ENCODE data around the gene SPIRE1.

DNA sequence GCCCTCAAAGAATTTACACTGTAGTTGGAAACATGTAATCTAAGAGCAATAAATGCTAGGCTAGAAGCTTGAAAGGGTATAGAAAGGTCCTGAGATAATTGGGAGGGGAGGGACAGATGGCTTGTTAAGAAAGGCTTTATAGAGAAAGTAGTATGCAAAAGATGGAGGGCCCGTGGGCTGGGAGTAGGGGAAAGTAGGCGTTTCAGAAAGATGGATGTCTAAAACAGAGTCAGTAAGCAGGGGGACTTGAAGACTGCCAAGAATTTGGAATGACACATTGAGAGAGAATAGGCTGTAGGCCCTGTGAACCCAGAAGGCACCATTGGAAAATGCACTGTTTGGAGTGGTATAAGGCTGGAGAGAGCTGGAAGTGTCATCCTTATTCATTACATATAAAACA lies 45.8 kb upstream of the SPIRE1 start:
- TF ChIP-seq CTCF (IDR thresholded peaks at IDR 0.05) = no peak
- no peak for TF ChIP-seq POLR2AphosphoS5 (IDR thresholded peaks at IDR 0.05; ENCODE audit: insufficient read depth in 1 of 2, low read depth in 1 of 2)
- TF ChIP-seq POLR2A (IDR thresholded peaks at IDR 0.05) = no peak
